Stimulated activated CD4-positive, alpha-beta T cell treated with anti-CD3 and anti-CD28 coated beads, TNF-alpha, amount 100 ng/mL, for 1 hour (primary cell): Measurements from ENCODE around the gene FAM133A.

Source experiments
- DNase-seq, 3 donors: peaks; one replicate each; pipeline ENCODE4 v3.0.0-alpha.2; 2020; ENCODE audit warnings: low read depth in 3 of 3, low spot score in 1 of 3

Gene FAM133A

DNA sequence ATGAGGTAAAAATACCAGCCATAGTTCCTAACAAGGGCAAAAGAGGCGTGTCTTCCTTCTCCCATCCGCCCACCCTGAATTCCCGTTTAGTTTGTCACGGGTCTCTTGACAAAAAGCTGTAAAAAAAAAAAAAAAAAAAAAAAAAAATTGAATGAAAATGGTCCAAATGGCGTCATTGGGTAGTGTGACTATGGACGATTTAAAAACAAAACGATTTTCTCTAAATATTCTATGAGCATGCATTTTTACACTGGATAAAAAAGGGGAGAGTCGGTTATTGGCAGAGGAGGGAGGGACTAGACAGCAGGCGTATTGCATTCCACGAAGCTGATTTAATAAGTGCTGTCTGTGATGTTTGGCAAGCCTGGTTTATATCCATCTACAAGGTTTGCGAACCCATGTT is at the start of gene FAM133A:
TSS of gene FAM133A (plus strand) at position 338 of the 403 bp plus-strand sequence. CDS start 35,214 bp downstream, outside the sequence.
- no peak for DNase-seq

GRCh38 chrX:93637591-93637990 is 36.4 kb upstream of the FAM133A start:
- no peak for DNase-seq

DNA sequence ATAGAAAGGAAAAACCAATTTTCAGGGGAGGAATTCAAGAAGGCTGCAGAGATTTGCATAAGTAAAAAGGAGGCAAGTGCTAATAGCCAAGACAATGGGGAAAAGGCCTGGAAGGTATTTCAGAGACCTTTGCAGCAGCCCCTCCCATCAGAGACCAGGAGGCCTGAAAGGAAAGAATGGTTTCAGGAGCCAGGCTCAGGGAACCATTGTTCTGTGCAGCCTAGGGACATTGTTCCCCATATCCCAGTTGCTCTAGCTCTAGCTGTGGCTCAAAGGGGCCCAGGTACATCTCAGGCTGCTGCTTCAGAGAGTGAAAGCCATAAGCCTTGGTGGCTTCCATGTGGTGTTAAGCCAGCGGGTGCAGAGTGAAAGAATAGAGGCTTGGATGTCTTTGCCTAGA is 24.6 kb upstream of the FAM133A start:
- DNase-seq: no peak

- no peak for DNase-seq
Measured at GRCh38 chrX:93660575-93660974, 13.4 kb upstream of the FAM133A start.

- DNase-seq: peak in 2 of 3 donors; percentile 25 to 27
Measured at GRCh38 chrX:93673056-93673868, 744 bp upstream of the FAM133A start, which contains the start of gene NAP1L3. NAP1L3 (minus strand) TSS chrX:93673578; CDS start chrX:93673304, 274 bp downstream.

GRCh38 chrX:93695981-93696380 is 22.0 kb downstream of the FAM133A start:
- no peak for DNase-seq

DNA sequence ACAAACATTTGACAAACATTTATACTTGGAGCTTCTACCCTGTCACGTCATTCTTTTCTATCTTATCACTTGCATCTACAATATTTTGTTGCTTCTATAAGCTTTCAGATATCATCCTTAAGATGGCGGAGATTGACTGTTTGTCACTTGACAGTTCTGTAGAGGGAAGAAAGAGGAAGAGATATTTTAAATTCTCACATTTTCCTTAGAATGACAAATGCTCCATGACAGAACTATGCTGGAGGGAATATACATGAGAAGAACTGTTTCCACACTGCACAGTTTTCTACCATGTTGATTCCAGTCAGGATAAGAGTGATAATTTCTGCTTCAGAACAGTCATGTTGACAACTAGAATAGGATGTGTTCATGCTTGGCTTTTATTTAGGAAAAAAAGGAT is 29.7 kb downstream of the FAM133A start:
- DNase-seq: no peak

- DNase-seq: no peak
Measured at GRCh38 chrX:93711076-93711475, 37.1 kb downstream of the FAM133A start.

DNA sequence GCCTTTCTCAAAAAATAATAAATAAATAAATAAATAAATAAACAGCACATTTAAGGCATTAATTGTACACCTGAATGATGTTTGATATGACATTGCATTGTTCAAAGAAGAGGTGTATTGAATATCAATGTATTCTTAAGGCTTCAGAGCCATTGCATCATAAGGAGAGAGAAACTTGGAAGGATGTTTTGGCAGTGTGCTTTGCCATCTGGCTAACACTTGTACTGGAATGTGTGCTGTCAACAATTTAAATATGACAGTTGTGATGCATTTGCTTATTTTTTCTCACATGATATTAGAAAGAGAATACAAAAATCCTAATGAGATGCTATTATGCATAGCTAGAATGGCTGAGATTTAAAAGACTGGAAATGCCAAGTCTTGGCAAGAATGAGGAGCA is 67.8 kb downstream of the FAM133A start:
- DNase-seq: no peak

- DNase-seq: no peak
Measured at GRCh38 chrX:93760163-93760562, 86.2 kb downstream of the FAM133A start.
